C4-2B (cell line): Measurements from ENCODE around the gene SEC16A.

Source experiments
- CTCF ChIP-seq: fragments of 450-650 bp; conservative IDR thresholded peaks from 2 replicates; pipeline ENCODE4 v1.5.1; 2017; ENCODE audit warnings: mild to moderate bottlenecking
- ZFX ChIP-seq: fragments of 450-650 bp; IDR thresholded peaks from 2 replicates; pipeline ENCODE4 v1.6.1; 2017

GRCh38 chr9:136505406-136506403 lies 22.9 kb upstream of the SEC16A start:
- TF ChIP-seq CTCF = no peak
- TF ChIP-seq ZFX = no peak
